Osteoblast (primary cell): ENCODE data around the gene IFT52. TPM values are rescaled to one million over a fixed set of nuclear protein-coding genes. Genes with fewer than 3 reads are reported as not detected.
A peak's percentile ranks its signal among the peaks of the same experiment; 100 is the strongest.

Source experiments
- DNase-seq: peaks from one replicate; pipeline ENCODE4 v3.0.0; 2011; ENCODE audit warnings: low spot score, mixed read lengths; ENCODE audit not compliant: insufficient read length; ENCODE audit errors: missing footprints
- H2AFZ ChIP-seq: 2 replicates; pipeline ENCODE4 v1.6.0; 2011; ENCODE audit warnings: mild to moderate bottlenecking, low read length
- H3K27ac ChIP-seq: 2 replicates; pipeline ENCODE4 v1.5.1; 2011; ENCODE audit warnings: mild to moderate bottlenecking, low read depth, low read length, moderate library complexity
- H3K27me3 ChIP-seq: 2 replicates; pipeline ENCODE4 v1.6.0; 2012; ENCODE audit warnings: mild to moderate bottlenecking, control low read depth, inconsistent platforms, low read length, moderate library complexity; ENCODE audit not compliant: insufficient read depth
- H3K36me3 ChIP-seq: 2 replicates; pipeline ENCODE4 v1.5.1; 2011; ENCODE audit warnings: mild to moderate bottlenecking, low read length, control low read depth, moderate library complexity; ENCODE audit not compliant: insufficient read depth
- H3K4me1 ChIP-seq: 2 replicates; pipeline ENCODE4 v1.5.1; 2011; ENCODE audit warnings: mild to moderate bottlenecking, low read length, control low read depth, moderate library complexity; ENCODE audit not compliant: insufficient read depth
- H3K4me2 ChIP-seq: 2 replicates; pipeline ENCODE4 v1.6.0; 2011; ENCODE audit warnings: mild to moderate bottlenecking, low read length; ENCODE audit not compliant: insufficient read depth
- H3K4me3 ChIP-seq: fragments of 200-600 bp; sonication (generic); 3 replicates; pipeline ENCODE4 v1.5.1; 2012; ENCODE audit warnings: mild to moderate bottlenecking, low read length, inconsistent platforms; ENCODE audit not compliant: insufficient read depth
- H3K79me2 ChIP-seq: 2 replicates; pipeline ENCODE4 v1.6.0; 2012; ENCODE audit warnings: mild to moderate bottlenecking, low read length, control low read depth, inconsistent platforms; ENCODE audit not compliant: insufficient read depth
- H3K9me3 ChIP-seq: 2 replicates; pipeline ENCODE4 v1.5.1; 2011; ENCODE audit warnings: low read depth, low read length, control low read depth
- H4K20me1 ChIP-seq: 2 replicates; pipeline ENCODE4 v1.6.0; 2012; ENCODE audit warnings: mild to moderate bottlenecking, low read length, control low read depth; ENCODE audit not compliant: insufficient read depth
- CTCF ChIP-seq: IDR thresholded peaks from 2 replicates; pipeline ENCODE4 v1.5.1; 2011; ENCODE audit warnings: mild to moderate bottlenecking, low read depth, low read length, moderate library complexity; ENCODE audit errors: extremely low read depth
- total RNA-seq: library from RNA; depleted of rRNA; stranded (reverse); fragments of >200 nt; gene quantifications from 2 replicates; pipeline ENCODE4 v1.2.3, GENCODE V29; 2012

Gene IFT52, protein sequence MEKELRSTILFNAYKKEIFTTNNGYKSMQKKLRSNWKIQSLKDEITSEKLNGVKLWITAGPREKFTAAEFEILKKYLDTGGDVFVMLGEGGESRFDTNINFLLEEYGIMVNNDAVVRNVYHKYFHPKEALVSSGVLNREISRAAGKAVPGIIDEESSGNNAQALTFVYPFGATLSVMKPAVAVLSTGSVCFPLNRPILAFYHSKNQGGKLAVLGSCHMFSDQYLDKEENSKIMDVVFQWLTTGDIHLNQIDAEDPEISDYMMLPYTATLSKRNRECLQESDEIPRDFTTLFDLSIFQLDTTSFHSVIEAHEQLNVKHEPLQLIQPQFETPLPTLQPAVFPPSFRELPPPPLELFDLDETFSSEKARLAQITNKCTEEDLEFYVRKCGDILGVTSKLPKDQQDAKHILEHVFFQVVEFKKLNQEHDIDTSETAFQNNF
- total RNA-seq, result 63.0 and 73.7 TPM in 2 replicates

DNA sequence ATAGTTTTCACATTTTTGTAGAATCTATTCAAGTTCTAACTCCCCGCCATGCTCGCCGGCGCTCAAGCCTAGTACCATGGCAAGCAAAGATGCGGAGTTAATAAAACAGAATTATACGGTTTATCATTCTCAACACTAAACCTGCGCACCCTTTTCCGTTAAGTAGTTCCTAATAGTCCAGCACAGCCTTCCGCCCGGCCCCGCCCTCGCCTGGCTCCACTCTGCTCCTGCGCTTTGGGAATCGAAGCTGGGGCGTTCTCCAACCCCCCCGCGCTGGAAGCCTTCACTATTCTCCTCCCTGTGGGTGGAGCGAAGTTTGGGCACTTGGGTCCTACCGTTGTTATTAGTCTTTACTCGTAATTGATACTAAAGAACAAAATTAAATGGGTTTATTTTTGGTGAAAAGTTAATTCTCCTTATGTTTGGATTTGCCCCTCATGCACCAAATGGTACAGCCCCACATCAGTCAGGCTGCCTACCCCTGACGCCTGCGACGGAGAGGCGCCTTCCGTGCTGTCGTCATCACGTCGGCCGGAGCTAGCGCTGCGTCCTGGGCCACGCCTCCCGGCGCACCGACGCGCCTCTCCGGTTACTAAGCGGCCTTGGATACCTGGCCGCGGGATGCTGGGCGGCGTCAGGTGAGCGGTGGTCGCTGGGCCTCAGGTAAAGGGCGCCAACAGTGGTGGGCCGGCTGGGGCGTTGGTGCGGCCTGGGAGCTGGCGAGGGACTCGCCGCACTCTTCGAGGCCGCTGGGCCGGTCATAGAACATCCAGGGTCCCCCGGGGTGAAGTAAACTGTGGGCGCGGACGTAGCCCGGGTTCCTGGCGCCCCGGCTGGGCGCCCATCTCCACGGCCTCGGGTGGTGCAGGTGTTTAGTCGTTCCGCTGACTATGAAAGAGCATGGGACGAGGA is at the start of gene IFT52:
IFT52 (plus strand) TSS at position 546 of the 912 bp plus-strand sequence. CDS start 3,762 bp downstream, outside the sequence.
- DNase-seq, result peak; percentile 97
- H3K79me2 ChIP-seq, result peaks cover 26% of the 10 kb centered on the region
- H3K9me3 ChIP-seq, result no peaks in the 10 kb centered on the region
- peak within 1 kb of the TSS; percentile 97 for H2AFZ ChIP-seq
- peaks cover 5% of the 10 kb centered on the region for H3K36me3 ChIP-seq
- H3K4me3 ChIP-seq, result peak within 1 kb of the TSS; percentile 88
- peak within 1 kb of the TSS; percentile 91 for H3K4me2 ChIP-seq
- peaks cover 2% of the 10 kb centered on the region for H4K20me1 ChIP-seq
- H3K27ac ChIP-seq, result peak within 1 kb of the TSS; percentile 94
- peaks cover 14% of the 10 kb centered on the region for H3K4me1 ChIP-seq
- no peak for TF ChIP-seq CTCF
- no peaks in the 10 kb centered on the region for H3K27me3 ChIP-seq

GRCh38 chr20:43541214-43541613 is 49.5 kb upstream of the IFT52 start:
- DNase-seq, result peak; percentile 78
- Histone ChIP-seq H3K9me3 (no peaks in the 10 kb centered on the region), H4K20me1 (peaks cover 7% of the 10 kb centered on the region), H3K27ac (no peak overlapping the region), H3K36me3 (no peaks in the 10 kb centered on the region), H3K4me1 (peaks cover 10% of the 10 kb centered on the region), H3K27me3 (no peaks in the 10 kb centered on the region), H2AFZ (no peak overlapping the region), H3K79me2 (no peaks in the 10 kb centered on the region), H3K4me2 (no peak overlapping the region), H3K4me3 (no peak overlapping the region)
- TF ChIP-seq CTCF, result no peak

DNA sequence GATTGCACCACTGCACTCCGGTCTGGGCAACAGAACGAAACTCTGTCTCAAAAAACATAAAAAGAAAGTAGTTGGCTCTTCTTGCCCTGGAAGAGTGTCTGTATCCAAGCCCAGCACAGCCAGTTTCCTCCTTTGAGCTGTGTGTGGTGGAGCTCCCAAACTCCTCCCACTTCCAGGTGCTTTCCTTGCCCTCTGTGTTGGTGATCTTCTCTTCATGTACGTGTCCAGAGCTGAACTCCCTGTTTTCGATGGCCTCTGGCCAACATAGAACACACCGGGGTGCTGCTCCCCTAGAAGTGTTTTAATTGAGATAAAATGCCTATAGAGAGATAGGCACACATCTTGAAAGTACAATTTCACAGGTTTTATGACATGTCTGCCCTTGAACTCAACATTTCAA is 48.6 kb upstream of the IFT52 start:
- no peak overlapping the region for H2AFZ ChIP-seq
- peaks cover 7% of the 10 kb centered on the region for H4K20me1 ChIP-seq
- H3K79me2 ChIP-seq, result no peaks in the 10 kb centered on the region
- no peaks in the 10 kb centered on the region for H3K36me3 ChIP-seq
- no peak overlapping the region for H3K27ac ChIP-seq
- peaks cover 10% of the 10 kb centered on the region for H3K4me1 ChIP-seq
- peak; percentile 55 for DNase-seq
- H3K9me3 ChIP-seq, result no peaks in the 10 kb centered on the region
- no peaks in the 10 kb centered on the region for H3K27me3 ChIP-seq
- H3K4me2 ChIP-seq, result no peak overlapping the region
- no peak overlapping the region for H3K4me3 ChIP-seq
- TF ChIP-seq CTCF, result no peak
